ENCODE results near the gene AGXT. TPM values are rescaled to one million over a fixed set of nuclear protein-coding genes. Genes with fewer than 3 reads are reported as not detected.

The AGXT gene
- total RNA-seq, 1 donor from 2014 or later, result not detected

DNA sequence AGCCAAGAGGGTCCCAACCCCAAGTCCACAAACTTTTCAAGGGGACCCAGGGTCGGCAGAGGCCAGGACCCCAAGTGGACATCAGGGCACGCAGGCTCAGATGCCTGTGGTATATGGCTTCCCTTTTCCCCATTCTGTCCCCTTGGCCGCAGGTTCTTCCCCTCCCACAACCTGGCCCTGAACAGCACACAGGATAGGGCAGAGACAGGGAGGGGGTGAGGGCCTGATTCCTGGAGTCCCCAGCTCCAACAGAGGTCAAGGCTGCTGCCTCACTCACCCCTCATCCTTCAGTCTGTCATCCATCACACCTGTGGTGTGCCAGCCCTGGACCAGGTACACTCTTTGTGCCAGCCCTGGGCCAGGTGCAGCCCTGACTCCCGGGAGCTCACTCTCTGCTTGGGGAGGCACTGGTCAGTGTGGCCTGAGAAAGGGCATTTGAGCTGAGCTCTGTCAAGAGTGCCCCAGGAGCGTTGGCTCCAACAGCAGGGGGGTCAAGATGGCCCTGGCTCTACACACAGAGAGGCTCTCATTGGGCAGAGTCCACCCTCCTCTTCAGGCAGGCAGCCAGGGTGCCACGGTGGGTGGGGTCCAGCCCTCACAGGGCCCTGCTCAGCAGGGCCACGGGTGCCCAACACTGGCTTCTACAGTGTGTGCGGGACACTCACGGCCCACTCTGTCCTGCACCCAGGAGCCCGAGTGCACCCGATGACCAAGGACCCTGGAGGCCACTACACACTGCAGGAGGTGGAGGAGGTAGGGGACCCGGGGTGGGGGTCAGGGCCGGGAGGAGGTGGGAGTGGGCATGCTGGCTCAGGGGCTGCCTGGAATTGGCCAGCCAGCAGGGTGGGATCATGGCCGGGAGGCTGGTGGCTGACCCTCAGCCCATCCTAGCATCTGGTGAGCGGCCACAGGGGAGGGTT lies 1.6 kb downstream of the AGXT start:
- H3K36me3 ChIP-seq, result no peaks in the 10 kb centered on the region
- no peak for DNase-seq (ENCODE audit: extremely low spot score in 2 of 2)
- no peak overlapping the region for H3K27ac ChIP-seq
- intact Hi-C loops (cut with DNase I), result no loop called here
- H3K4me3 ChIP-seq, result no peak overlapping the region
- H3K4me1 ChIP-seq, result no peaks in the 10 kb centered on the region
- no peaks in the 10 kb centered on the region for H3K27me3 ChIP-seq
- no peaks in the 10 kb centered on the region for H3K9me3 ChIP-seq
- TF ChIP-seq POLR2AphosphoS5 (IDR thresholded peaks at IDR 0.05; ENCODE audit: insufficient read depth in 1 of 2, low read depth in 1 of 2) (no peak), POLR2A (IDR thresholded peaks at IDR 0.05) (no peak)
- TF ChIP-seq, protein P1, sequence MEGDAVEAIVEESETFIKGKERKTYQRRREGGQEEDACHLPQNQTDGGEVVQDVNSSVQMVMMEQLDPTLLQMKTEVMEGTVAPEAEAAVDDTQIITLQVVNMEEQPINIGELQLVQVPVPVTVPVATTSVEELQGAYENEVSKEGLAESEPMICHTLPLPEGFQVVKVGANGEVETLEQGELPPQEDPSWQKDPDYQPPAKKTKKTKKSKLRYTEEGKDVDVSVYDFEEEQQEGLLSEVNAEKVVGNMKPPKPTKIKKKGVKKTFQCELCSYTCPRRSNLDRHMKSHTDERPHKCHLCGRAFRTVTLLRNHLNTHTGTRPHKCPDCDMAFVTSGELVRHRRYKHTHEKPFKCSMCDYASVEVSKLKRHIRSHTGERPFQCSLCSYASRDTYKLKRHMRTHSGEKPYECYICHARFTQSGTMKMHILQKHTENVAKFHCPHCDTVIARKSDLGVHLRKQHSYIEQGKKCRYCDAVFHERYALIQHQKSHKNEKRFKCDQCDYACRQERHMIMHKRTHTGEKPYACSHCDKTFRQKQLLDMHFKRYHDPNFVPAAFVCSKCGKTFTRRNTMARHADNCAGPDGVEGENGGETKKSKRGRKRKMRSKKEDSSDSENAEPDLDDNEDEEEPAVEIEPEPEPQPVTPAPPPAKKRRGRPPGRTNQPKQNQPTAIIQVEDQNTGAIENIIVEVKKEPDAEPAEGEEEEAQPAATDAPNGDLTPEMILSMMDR (IDR thresholded peaks at IDR 0.05), result no peak

GRCh38 chr2:240871071-240871958 lies 2.7 kb downstream of the AGXT start:
- no peak for TF ChIP-seq POLR2A (IDR thresholded peaks at IDR 0.05)
- no peak for TF ChIP-seq POLR2AphosphoS5 (IDR thresholded peaks at IDR 0.05; ENCODE audit: insufficient read depth in 1 of 2, low read depth in 1 of 2)
- TF ChIP-seq, protein P1 (IDR thresholded peaks at IDR 0.05), result no peak
- Histone ChIP-seq H3K27ac (no peak overlapping the region), H3K36me3 (no peaks in the 10 kb centered on the region), H3K27me3 (no peaks in the 10 kb centered on the region), H3K4me1 (no peaks in the 10 kb centered on the region), H3K4me3 (no peak overlapping the region), H3K9me3 (no peaks in the 10 kb centered on the region)
- intact Hi-C loops (cut with DNase I), result no loop called here
- DNase-seq (ENCODE audit: extremely low spot score in 2 of 2), result no peak

DNA sequence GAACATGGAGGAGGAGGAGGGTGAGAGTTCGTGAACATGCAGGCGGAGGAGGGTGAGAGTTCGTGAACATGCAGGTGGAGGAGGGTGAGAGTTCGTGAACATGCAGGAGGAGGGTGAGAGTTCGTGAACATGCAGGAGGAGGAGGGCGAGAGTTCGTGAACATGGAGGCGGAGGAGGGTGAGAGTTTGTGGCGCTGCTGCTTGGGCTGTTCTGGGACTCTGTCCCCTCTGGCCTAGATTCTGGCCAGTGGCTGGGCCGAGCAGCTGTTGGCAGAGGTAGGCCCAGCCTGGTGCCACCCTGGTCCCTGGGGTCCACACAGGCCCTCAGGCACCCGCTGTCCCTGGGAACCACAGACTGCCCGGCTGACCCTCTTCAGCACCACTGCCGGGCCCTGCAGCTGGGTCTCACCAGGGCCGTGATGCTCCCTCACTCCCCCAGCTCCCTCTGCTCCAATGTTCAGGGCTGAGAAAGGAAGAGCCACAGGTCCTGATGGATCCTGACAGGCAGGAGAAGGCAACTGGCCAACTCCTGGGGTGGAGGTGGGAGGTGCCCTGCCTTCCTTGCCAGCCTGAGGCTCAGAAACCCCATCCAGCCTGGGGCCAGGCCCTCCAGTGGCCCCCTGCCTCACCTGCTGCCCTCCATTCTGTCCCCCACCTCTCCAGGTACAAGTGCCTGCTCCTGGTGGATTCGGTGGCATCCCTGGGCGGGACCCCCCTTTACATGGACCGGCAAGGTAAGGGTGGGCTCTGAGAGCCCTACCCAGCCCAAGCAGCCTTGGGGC lies 3.9 kb downstream of the AGXT start:
- Histone ChIP-seq H3K4me1 (no peaks in the 10 kb centered on the region), H3K9me3 (no peaks in the 10 kb centered on the region), H3K27me3 (no peaks in the 10 kb centered on the region), H3K4me3 (no peak overlapping the region), H3K36me3 (no peaks in the 10 kb centered on the region), H3K27ac (no peak overlapping the region)
- no peak for DNase-seq (ENCODE audit: extremely low spot score in 2 of 2)
- no peak for TF ChIP-seq POLR2A (IDR thresholded peaks at IDR 0.05)
- no peak for TF ChIP-seq POLR2AphosphoS5 (IDR thresholded peaks at IDR 0.05; ENCODE audit: insufficient read depth in 1 of 2, low read depth in 1 of 2)
- TF ChIP-seq, protein P1 (IDR thresholded peaks at IDR 0.05), result no peak
- intact Hi-C loops (cut with DNase I), result no loop called here

- Histone ChIP-seq H3K9me3 (no peaks in the 10 kb centered on the region), H3K27me3 (no peaks in the 10 kb centered on the region), H3K4me1 (no peaks in the 10 kb centered on the region), H3K27ac (no peak overlapping the region), H3K4me3 (no peak overlapping the region), H3K36me3 (no peaks in the 10 kb centered on the region)
- DNase-seq (ENCODE audit: extremely low spot score in 2 of 2), result no peak
- TF ChIP-seq POLR2A (IDR thresholded peaks at IDR 0.05), result no peak
- TF ChIP-seq POLR2AphosphoS5 (IDR thresholded peaks at IDR 0.05; ENCODE audit: insufficient read depth in 1 of 2, low read depth in 1 of 2), result no peak
- TF ChIP-seq, protein P1 (IDR thresholded peaks at IDR 0.05), result no peak
- intact Hi-C loops (cut with DNase I), result no loop called here
These were observed 4.6 kb downstream of the AGXT start for GRCh38 chr2:240873098-240873788.

Measured in vagina (tissue), 2 donors.